GM18520 (cell line): ENCODE data around the gene CPED1.
"Not testable (repeated sequence)": the region's sequence is repeated elsewhere in the genome, so short reads cannot be mapped to it uniquely, and the experiment has no call there.

Experiments
- ATAC-seq: cut with Tn5 transposase; IDR thresholded peaks from one replicate; pipeline ENCODE4 v1.9.1; 2021; ENCODE audit not compliant: unreplicated experiment

The CPED1 gene

GRCh38 chr7:121167971-121168370 lies 179.5 kb downstream of the CPED1 start:
- ATAC-seq = no peak

GRCh38 chr7:121169469-121169868 lies 181.0 kb downstream of the CPED1 start:
- ATAC-seq = no peak

- no peak for ATAC-seq
Measured at GRCh38 chr7:121172484-121172883, 184.0 kb downstream of the CPED1 start.

GRCh38 chr7:121175826-121176225 lies 187.3 kb downstream of the CPED1 start:
- ATAC-seq = no peak

GRCh38 chr7:121178452-121178851 lies 189.9 kb downstream of the CPED1 start:
- no peak for ATAC-seq

- no peak for ATAC-seq
Measured at GRCh38 chr7:121178869-121179497, 190.5 kb downstream of the CPED1 start.

GRCh38 chr7:121180436-121181063 lies 192.0 kb downstream of the CPED1 start:
- ATAC-seq = peak; percentile 88

- no peak for ATAC-seq
Measured at GRCh38 chr7:121181357-121181756, 192.8 kb downstream of the CPED1 start.

- no peak for ATAC-seq
Measured at GRCh38 chr7:121182281-121182680, 193.8 kb downstream of the CPED1 start.

- no peak for ATAC-seq
Measured at GRCh38 chr7:121182902-121183301, 194.4 kb downstream of the CPED1 start.

GRCh38 chr7:121183883-121184282 lies 195.4 kb downstream of the CPED1 start:
- ATAC-seq = not testable (repeated sequence)

- no peak for ATAC-seq
Measured at GRCh38 chr7:121186746-121187145, 198.2 kb downstream of the CPED1 start.

GRCh38 chr7:121187222-121187621 lies 198.7 kb downstream of the CPED1 start:
- peak; percentile 86 for ATAC-seq

- ATAC-seq = no peak
Measured at GRCh38 chr7:121187676-121188075, 199.2 kb downstream of the CPED1 start.

- ATAC-seq = no peak
Measured at GRCh38 chr7:121192834-121193233, 204.3 kb downstream of the CPED1 start.

GRCh38 chr7:121195010-121195409 lies 206.5 kb downstream of the CPED1 start:
- ATAC-seq = no peak

GRCh38 chr7:121195874-121196273 lies 207.4 kb downstream of the CPED1 start:
- no peak for ATAC-seq

GRCh38 chr7:121196286-121196685 lies 207.8 kb downstream of the CPED1 start:
- no peak for ATAC-seq

GRCh38 chr7:121197455-121197854 lies 208.9 kb downstream of the CPED1 start:
- ATAC-seq = no peak

- ATAC-seq = no peak
Measured at GRCh38 chr7:121198502-121198901, 210.0 kb downstream of the CPED1 start.

- ATAC-seq = no peak
Measured at GRCh38 chr7:121202125-121202524, 213.6 kb downstream of the CPED1 start.

- peak; percentile 41 for ATAC-seq
Measured at GRCh38 chr7:121202834-121203233, 214.3 kb downstream of the CPED1 start.

- ATAC-seq = no peak
Measured at GRCh38 chr7:121204537-121204936, 216.0 kb downstream of the CPED1 start.
